GM19023 (cell line): ENCODE results near the gene COL13A1.

ENCODE experiments used
- ATAC-seq: cut with Tn5 transposase; IDR thresholded peaks from one replicate; pipeline ENCODE4 v1.9.1; 2021; ENCODE audit warnings: mild to moderate bottlenecking, moderate library complexity; ENCODE audit not compliant: unreplicated experiment

The COL13A1 gene

GRCh38 chr10:69884024-69884367 is 82.3 kb downstream of the COL13A1 start:
- no peak for ATAC-seq

GRCh38 chr10:69884686-69885085 is 83.0 kb downstream of the COL13A1 start:
- no peak for ATAC-seq

DNA sequence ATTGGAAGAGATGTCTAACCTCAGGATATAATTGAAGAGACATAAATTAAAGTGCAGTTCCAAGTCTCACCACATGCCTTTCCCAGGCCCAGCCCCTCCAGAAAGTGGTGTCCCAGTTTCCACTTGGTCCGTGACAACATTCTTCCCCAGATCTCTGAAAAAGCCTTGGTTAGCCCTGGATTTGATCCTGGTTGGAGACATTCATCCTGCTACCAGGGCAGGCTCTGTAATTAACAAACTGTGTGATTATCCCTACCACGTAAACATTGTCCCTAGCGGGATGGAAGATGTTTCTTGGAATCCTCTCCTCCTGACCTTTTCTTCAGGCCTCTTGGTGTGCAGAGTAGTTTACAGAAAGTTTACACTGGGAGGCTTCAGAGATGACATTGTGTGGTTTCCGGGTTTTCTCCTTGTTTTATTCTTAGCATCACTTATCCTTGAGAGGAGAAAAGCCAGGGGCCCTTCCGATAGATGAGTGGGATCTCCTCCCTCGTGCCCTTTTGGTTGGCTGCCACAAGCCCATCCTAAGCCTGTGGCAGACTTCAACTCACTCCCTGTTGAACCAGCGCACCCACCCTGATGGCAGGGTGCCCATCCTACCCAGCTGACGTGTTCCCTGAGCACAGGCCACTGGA is 83.8 kb downstream of the COL13A1 start:
- no peak for ATAC-seq

DNA sequence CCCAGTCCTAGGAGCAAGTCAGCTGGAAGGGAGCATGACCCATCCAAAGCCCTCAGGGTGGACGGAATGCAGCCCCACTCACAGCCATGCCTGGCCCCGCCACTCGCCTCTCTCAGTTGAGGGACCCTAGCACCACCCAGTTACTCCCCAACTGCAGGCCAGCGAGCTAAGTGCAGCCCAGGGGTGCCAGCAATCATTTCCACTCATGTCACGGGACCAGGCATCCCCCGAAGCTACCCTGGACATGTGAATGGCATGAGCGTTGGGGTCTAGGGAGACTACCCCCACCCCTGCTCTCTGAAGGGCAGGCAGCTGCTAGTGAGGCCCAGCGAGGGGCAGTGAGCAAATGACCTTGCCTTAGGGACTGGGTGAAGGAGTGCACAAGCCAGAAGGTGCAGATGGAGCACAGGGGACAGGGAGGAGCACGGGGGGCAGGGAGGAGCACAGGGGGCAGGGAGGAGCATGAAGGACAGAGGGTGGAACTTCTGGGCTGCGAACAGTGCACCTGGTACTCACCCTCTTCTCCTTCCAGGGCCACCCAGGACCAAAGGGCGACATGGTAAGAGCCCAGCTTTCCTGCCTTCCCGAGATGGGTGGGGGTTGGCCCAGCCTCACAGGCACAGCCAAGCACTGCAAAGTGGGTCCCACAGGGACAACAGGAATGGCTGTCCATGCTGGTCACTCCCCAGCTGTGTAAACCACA is 87.3 kb downstream of the COL13A1 start:
- ATAC-seq = no peak

GRCh38 chr10:69890065-69890847 is 88.5 kb downstream of the COL13A1 start:
- ATAC-seq = no peak

- ATAC-seq = no peak
Measured at GRCh38 chr10:69891057-69891617, 89.4 kb downstream of the COL13A1 start.

DNA sequence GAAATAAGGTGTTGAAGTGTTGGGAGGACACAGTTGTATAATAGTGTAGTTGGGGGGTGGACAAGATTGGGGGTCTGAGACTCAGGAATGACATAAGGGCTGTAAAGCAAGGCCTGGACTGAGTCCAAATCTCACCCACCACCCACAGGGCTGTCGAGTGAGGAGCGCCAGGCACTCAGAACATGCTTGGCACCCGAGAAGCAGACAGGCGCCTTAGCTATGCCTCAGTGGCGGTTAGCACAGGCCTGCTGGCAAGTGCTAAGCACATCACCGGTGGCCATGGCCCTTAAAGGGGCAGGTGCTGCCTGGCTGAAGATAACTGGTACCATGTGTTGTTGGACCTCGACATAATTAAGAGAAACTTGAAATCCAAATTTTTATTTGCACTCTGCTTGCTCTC is 90.7 kb downstream of the COL13A1 start:
- ATAC-seq = no peak

- no peak for ATAC-seq
Measured at GRCh38 chr10:69892816-69893215, 91.1 kb downstream of the COL13A1 start.

DNA sequence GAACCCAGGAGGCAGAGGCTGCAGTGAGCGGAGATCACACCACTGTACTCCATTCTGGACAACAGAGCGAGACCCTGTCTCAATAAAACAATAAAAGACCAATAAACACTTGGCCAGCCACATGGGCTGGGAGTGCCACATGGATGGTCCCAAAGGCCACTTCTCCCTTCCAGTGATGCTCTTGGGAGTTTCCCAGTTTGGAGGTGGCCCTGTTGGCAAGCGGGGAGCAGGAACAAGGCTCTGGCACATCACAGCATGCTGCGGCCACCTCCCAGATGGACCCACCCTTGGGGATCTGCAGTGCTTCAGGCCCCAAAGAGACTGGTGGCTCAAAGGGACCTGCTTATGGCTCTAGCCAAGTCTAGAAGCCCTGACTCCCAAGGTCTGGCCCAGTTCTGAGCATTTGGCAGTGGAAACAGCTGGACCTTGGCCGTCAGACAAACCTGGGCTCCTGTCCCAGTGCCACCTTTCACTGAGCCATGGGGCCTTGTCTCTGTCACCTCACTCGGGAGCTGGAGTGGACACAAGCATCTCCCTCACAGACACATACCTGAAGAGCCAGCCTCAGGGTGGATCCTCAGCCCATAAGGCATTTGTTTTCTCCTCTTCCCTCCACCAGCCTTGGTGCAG is 91.7 kb downstream of the COL13A1 start:
- ATAC-seq = no peak

GRCh38 chr10:69894156-69894555 is 92.5 kb downstream of the COL13A1 start:
- ATAC-seq = no peak

DNA sequence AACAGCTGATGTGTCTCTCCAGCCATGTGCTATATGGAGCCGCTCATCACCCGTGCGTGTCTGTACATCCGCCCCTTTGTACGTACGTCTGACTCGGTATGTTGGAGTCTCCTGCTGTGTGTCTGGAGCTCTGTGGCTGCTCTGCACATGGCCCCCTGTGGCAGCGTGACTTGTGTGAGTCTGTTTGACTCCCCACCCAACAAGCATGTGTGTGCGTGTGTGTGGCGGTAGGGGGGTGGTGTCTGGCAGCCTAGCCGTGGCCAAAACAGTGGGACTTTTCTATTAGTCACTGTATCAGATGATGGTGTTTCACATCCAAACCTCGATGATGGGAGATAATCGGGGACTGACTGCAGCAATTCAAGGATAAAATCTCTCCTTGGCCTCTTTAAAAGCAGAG is 94.1 kb downstream of the COL13A1 start:
- ATAC-seq = no peak

- ATAC-seq = no peak
Measured at GRCh38 chr10:69896606-69897231, 95.0 kb downstream of the COL13A1 start.

- ATAC-seq = no peak
Measured at GRCh38 chr10:69897432-69897831, 95.7 kb downstream of the COL13A1 start.

- ATAC-seq = no peak
Measured at GRCh38 chr10:69897999-69898398, 96.3 kb downstream of the COL13A1 start.

GRCh38 chr10:69898524-69898923 is 96.8 kb downstream of the COL13A1 start:
- ATAC-seq = no peak

DNA sequence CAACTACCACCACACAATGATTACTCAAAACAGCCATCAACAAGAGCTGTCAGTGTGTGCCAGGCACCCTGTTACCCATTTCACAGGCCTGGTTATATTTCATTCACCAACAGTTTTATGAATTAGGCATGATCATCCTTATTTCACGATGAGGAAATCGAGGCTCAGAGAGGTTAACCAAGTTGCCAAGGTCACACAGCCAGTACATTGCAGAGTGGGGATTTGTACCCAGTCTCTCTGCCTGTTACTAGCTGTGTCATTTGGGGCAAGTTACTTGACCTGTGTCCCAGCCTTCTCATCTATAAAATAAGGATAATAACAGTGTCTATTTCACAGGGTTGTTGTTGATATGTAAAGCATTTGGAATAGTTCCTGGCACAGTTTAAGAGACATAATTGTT is 97.2 kb downstream of the COL13A1 start:
- ATAC-seq = no peak

- no peak for ATAC-seq
Measured at GRCh38 chr10:69899727-69900595, 98.3 kb downstream of the COL13A1 start.

DNA sequence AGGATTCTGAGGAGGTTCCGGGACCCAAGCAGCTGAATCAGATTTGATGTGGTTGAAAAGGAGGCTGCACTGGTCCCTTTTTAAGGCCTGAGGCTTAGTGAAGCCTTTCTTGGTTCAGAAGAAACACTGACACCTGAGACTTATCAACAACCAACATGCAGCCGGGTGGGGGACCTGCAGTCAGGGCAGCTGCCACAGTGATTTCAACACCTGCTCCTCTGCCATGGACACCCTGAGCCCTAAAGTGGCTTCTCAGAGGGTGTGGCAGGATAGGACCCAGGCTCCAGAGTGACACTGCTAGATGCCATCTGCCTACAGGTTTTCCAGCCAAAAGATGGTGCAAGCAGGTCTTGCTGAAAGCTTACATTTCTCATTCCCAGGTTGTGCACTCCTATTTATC is 99.3 kb downstream of the COL13A1 start:
- ATAC-seq = no peak

DNA sequence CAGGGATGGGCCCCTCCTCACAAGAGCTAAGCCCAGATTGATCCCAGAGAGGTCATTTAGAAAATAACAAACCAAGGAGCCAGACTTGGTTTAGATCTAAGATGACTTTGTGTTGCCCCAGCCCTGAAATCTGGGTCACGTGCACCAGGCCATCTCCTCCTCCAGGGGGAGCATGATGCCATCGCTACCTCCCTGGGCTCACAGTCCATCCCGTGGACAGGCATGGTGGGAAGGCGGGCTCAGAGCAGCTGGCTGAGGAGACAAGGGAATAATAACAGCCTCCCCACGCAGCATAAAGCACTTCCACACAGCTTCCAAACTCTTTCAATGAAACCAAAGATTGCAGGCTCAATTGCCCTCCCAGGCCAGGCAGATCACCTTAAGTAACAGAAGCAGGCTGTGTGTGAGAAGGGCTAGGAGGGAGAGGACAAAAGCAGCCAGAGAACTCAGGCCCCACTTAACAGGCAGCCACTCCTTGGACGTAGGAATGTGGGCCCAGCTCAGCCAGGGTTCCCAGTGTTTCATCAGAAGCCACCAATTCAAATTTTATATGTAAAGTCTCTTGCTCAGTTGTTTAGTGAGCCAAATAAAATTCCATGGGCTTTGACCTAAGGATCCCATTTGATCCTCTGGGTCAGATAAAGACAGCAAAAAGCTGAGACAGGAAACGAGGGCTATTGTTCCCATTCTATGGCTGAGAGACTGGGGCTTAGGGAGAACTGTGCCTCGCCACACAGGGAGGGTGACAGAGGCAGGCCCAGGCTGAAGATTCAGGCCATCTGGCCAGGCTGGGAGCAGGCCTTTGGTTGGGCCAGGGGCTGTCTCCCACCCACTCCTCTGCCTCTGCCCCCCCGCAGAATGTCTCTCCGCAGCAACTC is 100.2 kb downstream of the COL13A1 start:
- ATAC-seq = no peak
